IPS DF 6.9 (cell line): Measurements from ENCODE around the gene FSTL3.
"Not testable (repeated sequence)": the region's sequence is repeated elsewhere in the genome, so short reads cannot be mapped to it uniquely, and the experiment has no call there.

Source experiments
- DNase-seq: peaks from one replicate; pipeline ENCODE4 v3.0.0-alpha.2; 2013; ENCODE audit warnings: low read depth, low spot score
- H3K27ac ChIP-seq: one replicate; pipeline ENCODE4 v1.5.1; 2013; ENCODE audit warnings: low read length, control low read depth
- H3K27me3 ChIP-seq: 2 replicates; pipeline ENCODE4 v1.6.1; 2013; ENCODE audit warnings: mild to moderate bottlenecking, low read length; ENCODE audit not compliant: control insufficient read depth, insufficient read depth
- H3K36me3 ChIP-seq: 2 replicates; pipeline ENCODE4 v1.6.1; 2013; ENCODE audit warnings: low read length; ENCODE audit not compliant: control insufficient read depth, insufficient read depth
- H3K4me1 ChIP-seq: 2 replicates; pipeline ENCODE4 v1.6.1; 2013; ENCODE audit warnings: low read length; ENCODE audit not compliant: control insufficient read depth, insufficient read depth
- H3K4me3 ChIP-seq: 2 replicates; pipeline ENCODE4 v1.5.1; 2013; ENCODE audit warnings: mild to moderate bottlenecking, low read length
- H3K9me3 ChIP-seq: 2 replicates; pipeline ENCODE4 v1.6.1; 2013; ENCODE audit warnings: low read length, inconsistent platforms; ENCODE audit not compliant: control insufficient read depth, insufficient read depth
- WGBS: extraction: QIAGEN DNeasy Blood & Tissue Kit; methylation state at CpG from one replicate; pipeline ENCODE4 v1.1.7; 2013; ENCODE audit warnings: mixed read lengths, missing lambda C conversion rate; ENCODE audit not compliant: insufficient read length, insufficient coverage; 5-methylcytosine and 5-hydroxymethylcytosine counted together

FSTL3 gene

DNA sequence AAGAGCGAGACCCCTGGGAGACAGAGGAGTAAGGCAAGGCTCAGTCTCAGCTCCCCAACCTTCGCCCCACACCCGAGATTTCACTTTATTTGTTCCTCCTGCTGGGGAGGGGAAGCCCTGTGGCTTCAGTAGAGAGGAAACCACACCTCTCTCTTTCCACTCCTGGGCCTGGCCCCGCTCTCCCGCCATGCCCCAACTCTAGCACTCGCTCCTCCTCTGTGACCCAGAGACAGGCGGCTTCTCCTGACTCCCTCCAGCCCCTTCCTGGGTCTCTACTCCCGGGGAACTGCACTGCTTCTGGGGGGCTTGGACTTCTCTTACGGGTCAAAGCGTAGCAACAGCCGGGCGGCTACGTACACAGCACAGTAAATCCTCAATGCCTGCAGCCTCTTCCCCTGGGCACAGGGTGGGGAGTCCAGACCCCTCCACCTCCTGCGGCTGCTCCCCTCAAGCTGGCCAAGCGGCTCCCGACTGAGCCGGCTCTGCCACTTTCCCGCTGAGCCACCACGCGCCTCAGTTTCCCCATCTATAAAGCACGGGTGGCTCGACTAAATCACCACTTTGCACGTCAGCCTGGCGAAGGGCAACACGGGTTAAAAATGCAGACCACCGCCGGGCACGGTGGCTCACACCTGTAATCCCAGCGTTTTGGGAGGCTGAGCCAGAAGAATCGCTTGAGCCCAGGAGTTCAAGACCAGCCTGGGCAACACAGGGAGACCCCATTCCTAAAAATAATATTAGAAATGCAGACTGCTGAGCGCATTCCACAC lies 14.6 kb upstream of the FSTL3 start:
- Histone ChIP-seq H3K27me3 (no peaks in the 10 kb centered on the region), H3K27ac (no peak overlapping the region), H3K9me3 (no peaks in the 10 kb centered on the region), H3K4me1 (peaks cover 2% of the 10 kb centered on the region; the same call in 1 of the 2 replicates), H3K4me3 (peak overlapping the region; percentile 93; the same call in 1 of the 2 replicates), H3K36me3 (no peaks in the 10 kb centered on the region; the same call in 1 of the 2 replicates)
- WGBS: no CpG with 5 or more reads among the region's 31 CpGs
- DNase-seq: no peak

DNA sequence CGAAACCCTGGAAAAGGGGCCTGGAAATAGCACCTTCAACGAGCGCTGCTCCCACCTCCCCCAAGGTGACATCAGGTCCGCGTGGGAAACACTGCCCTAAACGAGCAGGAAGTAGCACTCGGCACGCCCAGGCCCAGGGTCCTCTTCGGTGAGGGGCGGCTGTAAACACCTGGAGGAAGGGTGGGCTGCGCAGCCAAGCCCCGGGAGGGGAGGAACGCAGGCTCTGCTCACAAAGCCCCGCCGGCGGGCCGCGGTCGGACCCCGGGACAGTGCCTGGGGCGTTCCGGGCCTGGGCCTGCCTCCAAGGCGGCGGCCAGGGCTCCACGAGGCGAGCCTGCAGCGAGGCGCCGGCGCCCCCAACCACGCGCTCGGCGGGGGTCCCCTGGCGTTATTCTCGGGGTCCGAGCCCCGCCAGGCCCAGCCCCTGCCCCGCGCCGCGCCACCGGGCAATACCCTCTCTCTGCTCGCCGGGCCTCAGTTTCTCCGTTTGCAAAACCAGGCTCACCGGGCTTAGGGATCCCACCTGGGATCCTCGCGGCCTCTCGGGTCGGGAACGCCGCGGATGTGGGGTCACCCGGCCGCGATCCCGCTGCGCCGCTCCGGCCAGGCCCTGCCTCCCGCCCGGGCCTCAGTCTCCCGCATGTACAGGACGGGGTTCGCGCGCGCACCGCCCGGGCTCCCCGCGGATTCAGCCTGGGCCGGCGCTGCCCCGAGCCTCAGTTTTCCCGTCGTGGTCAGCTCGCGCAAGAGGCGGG lies 13.8 kb upstream of the FSTL3 start:
- peaks cover 2% of the 10 kb centered on the region; the same call in 1 of the 2 replicates for H3K4me1 ChIP-seq
- H3K4me3 ChIP-seq: peak overlapping the region; percentile 93
- no peak for DNase-seq
- H3K27me3 ChIP-seq: no peaks in the 10 kb centered on the region
- H3K27ac ChIP-seq: no peak overlapping the region
- H3K9me3 ChIP-seq: no peaks in the 10 kb centered on the region
- no peaks in the 10 kb centered on the region; the same call in 1 of the 2 replicates for H3K36me3 ChIP-seq
- WGBS: no CpG with 5 or more reads among the region's 81 CpGs

DNA sequence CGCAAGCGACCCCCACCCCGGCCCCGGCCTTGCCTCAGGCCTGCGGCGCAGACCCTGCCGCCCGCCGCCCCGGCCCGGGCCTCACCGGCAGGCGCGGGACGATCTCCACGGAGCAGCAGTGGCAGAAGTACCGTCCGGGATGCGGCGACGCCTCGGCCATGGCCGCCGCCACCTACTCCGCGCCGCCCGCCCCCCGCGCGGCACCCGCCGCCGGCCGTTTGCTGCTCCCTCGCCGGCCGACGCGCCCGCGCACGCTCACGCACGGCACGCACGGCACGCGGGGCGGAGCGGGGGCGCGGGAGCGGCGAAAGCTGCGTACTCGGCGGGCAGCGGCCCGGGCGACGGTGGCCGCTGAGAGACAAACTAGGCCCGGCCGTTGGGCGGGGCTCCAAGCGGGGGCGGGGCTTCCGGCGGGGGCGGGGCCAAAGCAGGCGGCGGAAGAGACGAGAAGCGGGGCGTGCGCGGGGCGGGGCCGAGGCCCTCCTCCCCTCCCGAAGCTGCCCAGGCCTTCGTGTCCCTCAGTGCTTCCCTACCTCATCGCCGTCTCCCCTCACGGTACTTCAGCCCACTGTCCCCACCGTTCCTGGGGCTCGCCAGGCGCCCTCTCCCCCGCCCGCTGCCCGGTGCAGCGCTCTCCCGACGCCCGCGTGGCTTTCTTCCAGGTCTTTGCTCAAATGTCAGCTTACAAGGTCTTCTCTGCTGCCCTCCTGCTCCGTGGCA lies 13.1 kb upstream of the FSTL3 start, which contains the start of gene RNF126:
RNF126 (minus strand) TSS at position 253 of the 720 bp plus-strand sequence; CDS start at position 160, 93 bp downstream.
- WGBS: no CpG with 5 or more reads among the region's 97 CpGs
- no peaks in the 10 kb centered on the region for H3K9me3 ChIP-seq

DNA sequence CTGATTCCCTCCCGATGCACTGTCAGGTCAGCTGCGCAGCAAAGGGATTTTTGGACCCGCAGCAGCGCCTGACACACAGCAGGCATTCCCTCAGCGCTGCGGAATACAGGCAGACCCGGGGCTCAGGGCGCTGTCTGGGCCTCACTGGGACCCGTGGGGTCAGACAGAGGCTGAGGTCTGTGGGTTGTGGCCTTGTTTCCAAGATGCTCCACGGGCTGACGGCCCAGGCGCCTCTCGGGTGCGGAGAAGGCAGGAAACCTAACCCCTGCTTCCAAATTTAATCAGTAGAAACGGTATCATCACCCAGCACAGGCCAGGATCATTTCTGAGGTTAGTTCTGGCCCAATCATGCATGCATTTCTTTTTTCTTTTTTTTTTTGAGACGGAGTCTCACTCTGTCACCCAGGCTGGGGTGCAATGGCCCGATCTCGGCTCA lies 12.5 kb upstream of the FSTL3 start:
- Histone ChIP-seq H3K36me3 (no peaks in the 10 kb centered on the region), H3K27ac (no peak overlapping the region), H3K4me3 (no peak overlapping the region; the same call in 1 of the 2 replicates), H3K9me3 (no peaks in the 10 kb centered on the region), H3K27me3 (no peaks in the 10 kb centered on the region), H3K4me1 (0 out of 2 replicates have a peak, but pooled peaks cover 2% of the 10 kb centered on the region)
- no CpG with 5 or more reads among the region's 18 CpGs for WGBS
- no peak for DNase-seq

More for the DNA sequence above, 13.1 kb upstream of the FSTL3 start, which contains the start of gene RNF126:
- peak within 1 kb of the TSS; percentile 93 for H3K4me3 ChIP-seq
- H3K27ac ChIP-seq: no peak within 1 kb of the TSS
- peak; percentile 63 for DNase-seq
- 0 out of 2 replicates have a peak, but pooled peaks cover 2% of the 10 kb centered on the region for H3K4me1 ChIP-seq
- no peaks in the 10 kb centered on the region; the same call in 1 of the 2 replicates for H3K36me3 ChIP-seq
- H3K27me3 ChIP-seq: no peaks in the 10 kb centered on the region

DNA sequence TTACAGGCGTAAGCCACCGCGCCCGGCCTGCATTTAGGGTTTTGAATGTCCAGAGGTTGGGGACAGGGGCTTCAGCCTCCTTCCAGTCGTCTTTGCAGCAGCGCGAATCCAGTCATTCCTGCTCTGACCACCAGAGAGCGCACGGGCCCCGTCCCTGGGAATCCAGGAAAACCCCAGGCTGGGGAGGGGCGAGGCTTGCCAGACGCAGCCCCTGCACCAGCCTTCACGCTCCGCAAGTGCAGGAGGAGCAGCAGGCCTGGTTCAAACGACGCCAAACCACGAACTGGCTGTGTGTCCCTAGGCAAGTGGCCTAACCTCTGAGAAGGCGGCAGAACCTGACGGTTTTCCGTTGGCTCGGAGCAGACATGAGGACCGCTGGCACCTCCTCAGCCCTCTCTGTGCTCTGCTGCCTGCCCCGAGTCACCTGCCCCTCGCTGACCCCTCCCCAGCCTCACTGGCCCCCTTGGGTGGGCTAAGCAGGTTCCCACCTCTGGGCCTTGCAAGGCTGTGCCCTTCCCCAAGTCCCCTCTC lies 11.2 kb upstream of the FSTL3 start:
- Histone ChIP-seq H3K36me3 (no peaks in the 10 kb centered on the region), H3K27me3 (no peaks in the 10 kb centered on the region), H3K4me1 (0 out of 2 replicates have a peak, but pooled peaks cover 2% of the 10 kb centered on the region), H3K9me3 (no peaks in the 10 kb centered on the region), H3K4me3 (no peak overlapping the region), H3K27ac (no peak overlapping the region)
- WGBS: no CpG with 5 or more reads among the region's 24 CpGs
- peak; percentile 79 for DNase-seq

DNA sequence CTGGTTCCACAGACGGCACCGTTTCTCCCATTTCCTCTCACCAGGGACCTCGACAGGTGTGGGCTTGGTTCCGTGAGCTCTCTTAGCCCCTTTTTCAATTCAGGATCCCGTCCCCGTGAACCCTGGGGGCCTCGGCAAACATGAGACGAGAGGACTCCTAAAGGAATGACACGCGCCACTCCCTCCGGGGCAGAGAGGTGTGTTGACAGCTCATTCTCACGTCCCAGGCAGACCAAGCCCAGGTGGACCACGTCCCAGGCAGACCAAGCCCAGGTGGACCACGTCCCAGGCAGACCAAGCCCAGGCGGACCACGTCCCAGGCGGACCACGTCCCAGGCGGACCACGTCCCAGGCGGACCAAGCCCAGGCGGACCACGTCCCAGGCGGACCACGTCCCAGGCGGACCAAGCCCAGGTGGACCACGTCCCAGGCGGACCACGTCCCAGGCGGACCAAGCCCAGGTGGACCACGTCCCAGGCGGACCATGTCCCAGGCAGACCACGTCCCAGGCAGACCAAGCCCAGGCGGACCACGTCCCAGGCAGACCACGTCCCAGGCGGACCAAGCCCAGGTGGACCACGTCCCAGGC lies 9.1 kb upstream of the FSTL3 start:
- H3K27ac ChIP-seq, H3K4me3 ChIP-seq, DNase-seq, H3K9me3 ChIP-seq, H3K36me3 ChIP-seq, H3K27me3 ChIP-seq, H3K4me1 ChIP-seq: not testable (repeated sequence)
- no CpG with 5 or more reads among the region's 38 CpGs for WGBS

DNA sequence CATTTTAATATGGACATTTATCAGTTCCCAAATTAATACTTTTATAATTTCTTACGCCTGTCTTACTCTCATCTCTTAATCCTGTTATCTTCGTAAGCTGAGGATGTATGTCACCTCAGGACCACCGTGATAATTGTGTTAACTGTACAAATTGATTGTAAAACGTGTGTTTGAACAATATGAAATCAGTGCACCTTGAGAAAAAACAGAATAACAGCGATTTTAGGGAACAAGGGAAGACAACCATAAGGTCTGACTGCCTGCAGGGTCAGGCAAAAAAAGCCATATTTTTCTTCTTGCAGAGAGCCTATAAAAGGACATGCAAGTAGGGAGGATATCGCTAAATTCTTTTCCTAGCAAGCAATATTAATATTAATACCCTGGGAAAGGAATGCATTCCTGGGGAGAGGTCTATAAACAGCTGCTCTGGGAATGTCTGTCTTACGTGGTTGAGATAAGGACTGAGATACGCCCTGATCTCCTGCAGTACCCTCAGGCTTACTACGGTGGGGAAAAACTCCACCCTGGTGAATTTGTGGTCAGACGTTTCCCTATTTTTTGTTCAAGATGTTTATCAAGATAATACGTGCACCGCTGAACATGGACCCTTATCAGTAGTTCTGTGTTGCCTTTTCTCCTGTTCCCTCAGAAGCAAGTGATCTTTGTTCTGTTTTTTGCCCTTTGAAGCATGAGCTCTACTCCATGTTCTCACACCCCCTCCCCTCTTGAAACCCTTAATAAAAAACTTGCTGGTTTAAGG lies 7.3 kb upstream of the FSTL3 start:
- not testable (repeated sequence) for DNase-seq, H3K27me3 ChIP-seq, H3K4me3 ChIP-seq, H3K36me3 ChIP-seq, H3K27ac ChIP-seq, H3K4me1 ChIP-seq, H3K9me3 ChIP-seq
- no CpG with 5 or more reads among the region's 12 CpGs for WGBS

DNA sequence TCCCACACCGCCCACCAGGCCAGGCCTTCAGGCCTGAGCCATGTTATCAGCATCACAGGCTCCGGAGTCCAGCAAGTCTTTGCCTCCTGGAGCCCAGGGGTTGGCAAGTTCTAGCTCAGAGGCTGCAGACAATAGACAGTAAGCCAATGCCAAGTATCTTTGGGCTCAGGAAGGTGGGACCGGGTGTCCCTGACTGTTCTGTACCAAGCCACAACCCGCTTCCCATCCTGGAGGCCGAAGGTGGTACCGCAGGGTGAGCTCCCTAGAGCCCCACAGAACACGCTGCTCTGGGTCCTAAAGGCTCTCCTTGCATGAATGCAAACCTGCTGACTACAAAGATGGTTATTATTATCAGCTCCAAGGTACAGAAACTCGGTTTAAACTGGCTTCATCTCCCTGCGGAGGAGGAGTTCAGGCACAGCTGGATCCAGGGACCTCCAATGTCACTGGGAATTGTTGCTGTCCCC lies 5.5 kb upstream of the FSTL3 start:
- H3K9me3 ChIP-seq: no peaks in the 10 kb centered on the region
- H3K36me3 ChIP-seq: no peaks in the 10 kb centered on the region
- no peaks in the 10 kb centered on the region for H3K4me1 ChIP-seq
- no peaks in the 10 kb centered on the region; the same call in 1 of the 2 replicates for H3K27me3 ChIP-seq
- WGBS: no CpG with 5 or more reads among the region's 9 CpGs
- H3K27ac ChIP-seq: no peak overlapping the region
- no peak overlapping the region for H3K4me3 ChIP-seq
- DNase-seq: no peak
